Glomerular visceral epithelial cell (primary cell): ENCODE measurements around the gene NR2C1.

Experiments
- DNase-seq: peaks from one replicate; pipeline ENCODE4 v3.0.0-alpha.2; 2016; ENCODE audit errors: extremely low spot score

NR2C1 gene

DNA sequence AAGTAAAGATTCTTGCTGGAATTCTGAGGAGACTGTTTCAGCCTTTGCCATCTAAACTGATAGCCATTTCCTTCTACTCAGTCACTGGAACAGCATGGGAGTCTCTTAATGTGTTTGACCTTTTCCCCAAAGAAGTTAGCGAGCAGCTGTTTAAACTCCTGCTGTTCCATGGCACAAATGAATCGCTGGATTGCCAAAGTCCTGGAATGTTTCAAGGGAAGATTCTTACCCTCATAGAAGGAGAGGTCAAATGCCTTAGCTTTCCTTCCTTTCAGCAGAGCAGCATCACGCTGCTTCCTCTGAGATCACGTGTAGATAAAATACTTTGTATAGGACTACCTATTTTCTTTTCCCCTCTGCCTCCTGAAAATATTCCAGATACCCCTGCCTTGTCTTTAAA, 10.5 kb upstream of the NR2C1 start:
- DNase-seq, result no peak

DNA sequence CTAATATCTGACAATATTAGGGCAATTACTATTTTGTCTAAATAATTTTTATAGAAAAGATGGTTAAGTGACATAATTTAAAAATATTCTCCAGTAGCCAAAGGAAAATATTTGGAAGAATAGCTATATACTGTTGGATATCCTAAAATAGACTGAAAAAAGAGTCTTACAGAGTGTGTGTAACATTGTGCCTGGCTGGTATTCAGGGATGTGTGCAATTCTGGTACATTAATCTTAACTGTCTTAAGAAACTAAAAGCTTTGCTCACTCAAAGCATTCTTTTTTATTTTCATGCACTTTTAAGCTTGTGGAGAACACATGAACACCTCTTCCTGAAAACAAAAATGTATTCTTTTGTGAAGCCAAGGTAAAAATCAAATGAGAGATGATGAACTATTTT, 10.1 kb upstream of the NR2C1 start:
- no peak for DNase-seq

DNA sequence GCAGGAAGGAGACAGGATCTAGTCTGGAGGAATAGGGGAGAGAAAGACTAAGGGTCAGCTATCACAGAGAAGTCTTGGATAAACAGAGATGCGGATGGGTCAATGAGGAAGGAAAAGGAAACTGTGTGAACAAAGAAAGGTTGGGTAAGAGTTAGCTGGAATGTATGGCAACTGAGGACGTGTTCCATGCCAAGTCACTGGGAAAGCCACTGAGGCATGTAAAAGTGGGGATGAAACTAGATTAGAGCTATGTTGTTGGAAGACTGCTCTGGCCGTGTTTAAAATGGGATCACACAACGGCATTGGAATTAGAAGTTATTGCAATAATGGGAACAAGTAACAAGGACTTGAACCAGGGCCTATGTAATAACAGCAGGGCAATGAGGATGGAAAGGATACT, 3.9 kb upstream of the NR2C1 start:
- no peak for DNase-seq

- DNase-seq, result no peak
Measured at GRCh38 chr12:95074766-95075165, 1.3 kb upstream of the NR2C1 start.

- DNase-seq, result no peak
Measured at GRCh38 chr12:95073698-95074520, 491 bp upstream of the NR2C1 start.

DNA sequence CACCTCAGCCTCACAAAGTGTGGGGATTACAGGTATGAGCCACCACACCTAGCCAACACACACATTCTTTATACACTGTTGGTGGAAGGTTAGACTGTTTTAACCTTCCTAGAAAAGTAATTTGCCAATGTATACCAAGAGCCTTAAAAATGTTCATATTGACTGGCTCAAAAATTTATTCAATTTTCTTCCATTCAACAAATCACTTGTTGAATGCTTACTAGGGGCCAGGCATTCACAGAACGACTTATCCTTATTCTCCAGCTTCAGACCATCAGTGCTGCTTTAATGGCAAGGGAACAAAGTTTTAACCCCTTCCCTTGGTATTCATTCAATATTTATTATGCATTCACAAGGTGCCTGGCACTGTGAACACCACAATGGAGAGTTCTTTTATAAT, 3.0 kb downstream of the NR2C1 start:
- no peak for DNase-seq

GRCh38 chr12:95066091-95066855, 7.1 kb downstream of the NR2C1 start:
- no peak for DNase-seq

- DNase-seq, result no peak
Measured at GRCh38 chr12:95060951-95061350, 12.5 kb downstream of the NR2C1 start.

DNA sequence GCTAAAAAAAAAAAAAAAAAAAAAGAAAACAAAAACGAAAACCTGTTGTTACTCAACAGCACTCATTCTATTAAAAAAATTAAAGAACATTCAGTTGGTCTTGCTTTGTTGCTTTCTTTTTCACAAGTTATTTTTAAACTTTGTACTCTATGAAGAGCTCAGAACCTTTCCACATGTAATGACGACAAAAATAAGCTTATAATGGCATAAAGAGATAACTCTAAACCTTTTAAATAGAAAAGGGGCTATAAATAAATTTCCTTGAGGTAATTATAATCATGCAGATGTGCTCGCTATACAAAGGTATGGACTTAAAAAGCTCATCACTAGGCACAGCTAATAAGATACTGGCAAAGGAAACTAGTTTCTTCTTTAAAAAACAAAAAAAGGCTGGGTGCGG, 13.4 kb downstream of the NR2C1 start:
- no peak for DNase-seq

DNA sequence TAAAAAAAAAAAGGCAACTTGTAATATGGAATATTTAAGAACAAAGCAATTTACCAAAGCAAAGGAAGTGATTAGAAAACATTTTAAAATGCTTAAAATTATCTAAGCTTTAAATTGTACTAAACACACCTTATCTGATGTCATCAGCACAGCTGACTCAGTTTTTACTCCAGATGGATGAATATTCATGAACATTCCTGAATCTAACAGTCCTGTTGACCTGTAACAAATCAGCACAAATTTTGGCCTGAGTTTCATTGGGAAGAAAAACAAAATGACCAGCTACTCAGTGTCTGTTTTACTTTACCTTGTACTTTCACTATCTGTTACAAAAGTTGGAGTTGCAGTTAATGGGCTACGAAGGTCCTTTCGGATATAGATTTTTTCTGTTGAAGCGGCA, 16.0 kb downstream of the NR2C1 start:
- no peak for DNase-seq

DNA sequence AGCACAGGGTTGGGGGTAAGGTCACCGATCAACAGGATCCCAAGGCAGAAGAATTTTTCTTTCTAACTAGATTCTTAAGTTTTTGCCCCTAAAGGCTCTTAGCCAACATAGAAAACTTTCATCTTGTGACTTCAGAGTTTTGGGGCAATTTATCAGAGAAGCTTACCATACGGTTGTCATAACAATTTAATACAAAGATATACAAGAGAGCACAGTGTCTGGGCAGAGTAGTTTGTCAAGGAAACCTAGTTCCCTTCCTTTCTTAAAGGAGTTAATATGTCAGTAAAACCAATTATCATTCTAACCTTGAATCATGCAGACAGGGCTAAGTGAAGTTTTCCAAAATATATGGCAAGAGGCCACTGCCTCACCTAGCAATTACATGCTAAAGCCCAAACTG, 18.4 kb downstream of the NR2C1 start:
- DNase-seq, result no peak

DNA sequence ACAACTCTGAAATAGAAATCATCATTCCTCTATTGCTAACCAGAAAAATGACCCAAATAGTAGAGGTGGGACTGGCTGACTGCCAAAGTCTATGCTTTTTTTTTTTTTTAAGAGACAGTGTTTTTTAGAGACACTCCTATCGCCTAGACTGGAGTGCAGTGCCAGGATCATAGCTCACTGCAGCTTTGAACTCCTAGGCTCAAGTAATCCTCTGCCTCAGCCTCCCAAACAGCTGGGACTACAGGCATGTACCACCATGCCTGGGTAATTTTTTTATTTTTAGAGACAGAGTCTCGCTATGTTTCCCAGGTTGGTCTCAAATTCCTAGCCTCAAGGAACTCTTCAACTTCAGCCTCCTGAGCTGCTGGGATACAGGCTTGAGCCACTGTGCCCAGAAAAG, 19.2 kb downstream of the NR2C1 start:
- DNase-seq, result no peak

GRCh38 chr12:95051241-95051640, 22.2 kb downstream of the NR2C1 start:
- DNase-seq, result no peak

DNA sequence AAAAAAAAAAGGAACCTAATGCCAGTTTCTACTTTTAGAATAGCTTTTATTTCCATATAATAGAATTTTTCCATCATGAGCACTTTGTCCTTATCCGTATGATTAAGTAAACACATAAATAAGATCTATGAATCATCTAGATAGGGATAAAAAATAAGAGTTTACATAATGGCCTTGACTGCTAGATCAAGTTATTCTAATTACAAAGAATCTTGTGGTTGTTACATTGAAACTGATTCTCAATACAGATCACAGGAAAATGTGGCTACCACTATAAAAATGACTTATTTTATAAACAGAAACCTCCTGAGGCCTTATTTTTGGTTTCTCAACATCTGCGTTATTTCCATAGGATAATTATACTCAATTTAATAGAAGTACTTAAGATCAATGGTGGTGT, 35.5 kb downstream of the NR2C1 start:
- no peak for DNase-seq

GRCh38 chr12:95034750-95035149, 38.7 kb downstream of the NR2C1 start:
- DNase-seq, result no peak

GRCh38 chr12:95022477-95022876, 50.9 kb downstream of the NR2C1 start:
- DNase-seq, result peak; percentile 23

DNA sequence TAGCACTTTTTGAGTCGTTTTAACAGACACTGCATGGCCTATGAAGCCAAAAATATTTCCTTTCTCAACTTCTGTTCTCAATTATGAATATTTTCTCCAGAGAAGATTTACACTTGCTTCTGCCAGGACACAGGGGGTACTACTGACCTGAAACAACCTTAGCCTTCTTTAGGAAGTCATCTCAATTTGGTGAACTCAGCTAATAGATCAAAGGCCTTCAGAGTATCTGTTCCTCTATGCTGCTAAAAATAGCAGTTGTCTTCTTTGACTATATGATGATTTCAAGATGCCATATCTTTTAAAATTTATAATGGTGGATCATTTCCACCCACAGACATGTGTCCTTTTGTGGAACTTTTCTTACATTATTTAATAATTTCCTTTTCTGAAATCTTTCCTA, 55.9 kb downstream of the NR2C1 start:
- DNase-seq, result no peak

DNA sequence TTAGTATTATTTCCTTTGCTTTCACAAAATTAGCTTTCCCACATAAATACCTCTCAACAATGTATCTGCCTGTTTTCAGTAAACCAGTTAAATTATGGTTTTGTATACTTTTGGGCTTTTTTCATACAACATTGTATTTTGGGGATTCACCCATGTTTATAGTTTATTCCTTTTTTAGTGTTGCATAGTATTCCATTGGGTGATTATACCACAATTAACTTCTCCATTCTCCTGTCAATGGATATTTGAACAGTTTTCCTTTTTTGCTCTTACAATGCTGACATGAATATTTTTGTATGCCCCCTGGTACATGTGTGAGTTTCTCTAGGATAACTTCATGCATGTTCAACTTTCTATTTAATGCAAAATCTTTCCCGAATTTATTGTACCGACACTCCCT, 57.3 kb downstream of the NR2C1 start:
- DNase-seq, result no peak

DNA sequence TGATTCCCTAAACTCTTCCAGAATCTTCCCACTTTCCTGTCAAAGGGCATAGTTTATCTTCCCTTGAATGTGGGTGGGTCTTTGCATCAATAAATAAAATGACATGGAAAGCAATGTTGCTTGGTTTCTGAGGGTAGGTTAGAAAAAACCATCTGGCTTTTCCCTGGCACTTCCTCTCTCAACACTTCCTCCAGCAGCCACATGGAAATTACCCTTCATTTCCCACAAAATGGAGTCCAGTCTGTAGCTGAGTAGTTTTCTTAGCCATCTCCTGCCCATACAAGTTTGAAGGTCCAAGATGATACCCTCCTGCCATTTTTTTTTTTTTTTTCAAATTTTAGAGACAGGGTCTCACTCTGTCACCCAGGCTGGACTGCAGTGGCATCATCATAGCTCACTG, 58.9 kb downstream of the NR2C1 start:
- DNase-seq, result no peak

DNA sequence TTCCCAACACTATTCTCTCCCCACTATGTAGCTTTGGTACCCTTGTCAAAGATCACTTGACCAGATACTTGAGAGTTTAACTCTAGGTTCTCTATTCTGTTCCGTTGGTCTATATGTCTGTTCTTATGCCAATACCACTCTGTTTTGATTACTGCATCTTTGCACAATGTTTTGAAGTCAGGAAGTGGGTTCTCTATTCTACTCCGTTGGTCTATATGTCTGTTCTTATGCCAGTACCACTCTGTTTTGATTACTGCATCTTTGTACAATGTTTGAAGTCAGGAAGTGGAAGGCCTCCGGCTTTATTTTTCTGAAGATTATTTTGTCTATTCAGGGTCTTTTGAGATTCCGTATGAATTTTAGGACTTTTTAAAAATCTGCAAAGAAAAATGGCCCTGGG, 67.2 kb downstream of the NR2C1 start:
- DNase-seq, result no peak

DNA sequence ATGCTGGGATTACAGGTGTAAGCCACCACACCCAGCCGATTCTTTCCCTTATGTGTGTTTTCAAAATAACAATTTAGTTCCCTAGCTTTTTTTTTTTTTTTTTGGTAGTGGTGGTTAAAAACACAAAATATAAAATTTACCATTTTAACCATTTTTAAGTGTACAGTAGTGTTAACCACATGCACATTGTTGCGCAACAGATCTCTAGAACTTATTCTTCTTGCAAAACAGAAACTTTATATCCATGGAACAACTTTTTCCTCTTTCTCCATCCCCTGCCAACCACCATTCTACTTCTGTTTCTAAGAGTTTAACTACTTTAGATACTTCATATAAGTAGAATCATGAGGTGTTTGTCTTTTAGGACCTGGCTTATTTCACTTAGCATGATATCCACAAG, 68.8 kb downstream of the NR2C1 start:
- no peak for DNase-seq

GRCh38 chr12:95003921-95004272, 69.5 kb downstream of the NR2C1 start:
- DNase-seq, result no peak

- peak; percentile 96 for DNase-seq
Measured at GRCh38 chr12:95003213-95003920, 70.1 kb downstream of the NR2C1 start, which contains the start of gene NDUFA12. TSS of gene NDUFA12 (minus strand) at chr12:95003697. CDS start at chr12:95003680, 17 bp downstream.
